Activated CD4-positive, alpha-beta T cell treated with anti-CD3 and anti-CD28 coated beads, Interleukin-2, amount 50 U/mL, for 48 hours (primary cell): ENCODE data around the gene GPD2.

Source experiments
- DNase-seq, 2 experiments: peaks; one replicate each; pipeline ENCODE4 v3.0.0-alpha.2; 2020

GPD2 gene

GRCh38 chr2:156435718-156436496 is at the start of gene GPD2:
Gene GPD2 (plus strand): TSS chr2:156436379. CDS start chr2:156476106, 39,727 bp downstream.
- DNase-seq, result peak; percentile 62 to 68

- DNase-seq, result no peak
Measured at GRCh38 chr2:156394033-156394741, 42.0 kb upstream of the GPD2 start.

GRCh38 chr2:156396126-156396525 is 40.1 kb upstream of the GPD2 start:
- DNase-seq, result no peak

GRCh38 chr2:156397229-156397628 is 39.0 kb upstream of the GPD2 start:
- DNase-seq, result no peak

- DNase-seq, result no peak
Measured at GRCh38 chr2:156398176-156398575, 38.0 kb upstream of the GPD2 start.

- peak in 1 of 2 experiments; percentile 3 for DNase-seq
Measured at GRCh38 chr2:156399224-156399949, 36.8 kb upstream of the GPD2 start.

- DNase-seq, result no peak
Measured at GRCh38 chr2:156399950-156400705, 36.1 kb upstream of the GPD2 start.

GRCh38 chr2:156400706-156401678 is 35.2 kb upstream of the GPD2 start:
- peak; percentile 75 to 79 for DNase-seq

DNA sequence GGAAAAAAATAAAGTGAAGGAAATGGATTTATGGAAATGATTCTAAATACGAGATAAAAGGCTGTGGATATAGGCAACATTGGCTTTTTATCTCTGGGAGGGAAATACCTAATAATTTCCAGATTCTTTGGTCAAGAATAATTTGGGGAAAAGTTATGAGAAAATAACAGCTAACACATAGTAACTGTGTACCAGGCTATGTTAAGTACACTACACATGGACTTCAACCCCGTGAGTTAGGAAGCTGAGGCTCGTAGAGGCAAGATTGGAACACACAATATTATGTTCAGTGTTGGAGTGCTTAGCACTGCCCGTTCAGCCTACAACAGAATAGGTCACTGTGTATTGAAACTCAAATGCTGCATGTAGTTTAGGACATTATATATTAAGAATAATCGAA is 34.3 kb upstream of the GPD2 start:
- DNase-seq, result no peak

GRCh38 chr2:156405586-156405985 is 30.6 kb upstream of the GPD2 start:
- DNase-seq, result no peak

DNA sequence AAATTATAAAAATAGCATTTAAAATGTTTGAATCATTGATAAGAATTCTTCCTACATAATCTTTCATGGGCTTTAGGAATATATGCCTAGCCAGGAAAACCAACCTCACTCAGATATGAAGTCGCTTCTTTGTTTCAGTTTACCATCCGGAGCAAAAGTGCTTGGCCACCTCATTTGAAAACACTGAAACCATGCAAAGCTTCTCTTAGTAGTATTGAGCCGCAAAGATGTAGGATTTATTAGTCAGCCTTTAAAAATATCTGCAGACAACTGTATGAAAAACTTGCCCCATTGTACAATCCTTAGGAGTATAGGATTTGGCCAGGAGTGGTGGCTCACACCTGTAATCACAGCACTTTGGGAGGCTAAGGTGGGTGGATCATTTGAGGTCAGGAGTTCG is 24.3 kb upstream of the GPD2 start:
- no peak for DNase-seq

DNA sequence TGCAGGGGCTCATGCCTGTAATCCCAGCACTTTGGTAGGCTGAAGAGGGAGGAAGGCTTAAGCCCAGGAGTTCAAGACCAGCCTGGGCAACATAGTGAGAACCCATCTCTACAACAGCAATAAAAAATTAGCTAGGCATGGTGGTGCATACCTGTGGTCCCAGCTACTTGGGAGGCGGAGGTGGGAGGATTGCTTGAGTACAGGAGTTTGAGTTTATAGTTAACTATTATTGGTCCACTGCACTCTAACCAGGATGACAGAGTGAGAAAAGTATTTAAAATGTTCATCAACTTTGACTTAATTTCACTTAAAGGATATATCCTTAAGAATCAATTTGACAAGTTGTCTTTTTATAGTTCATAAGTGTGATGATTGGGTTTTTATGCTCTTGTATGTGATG is 14.3 kb upstream of the GPD2 start:
- DNase-seq, result no peak

- DNase-seq, result no peak
Measured at GRCh38 chr2:156423674-156424282, 12.4 kb upstream of the GPD2 start.

DNA sequence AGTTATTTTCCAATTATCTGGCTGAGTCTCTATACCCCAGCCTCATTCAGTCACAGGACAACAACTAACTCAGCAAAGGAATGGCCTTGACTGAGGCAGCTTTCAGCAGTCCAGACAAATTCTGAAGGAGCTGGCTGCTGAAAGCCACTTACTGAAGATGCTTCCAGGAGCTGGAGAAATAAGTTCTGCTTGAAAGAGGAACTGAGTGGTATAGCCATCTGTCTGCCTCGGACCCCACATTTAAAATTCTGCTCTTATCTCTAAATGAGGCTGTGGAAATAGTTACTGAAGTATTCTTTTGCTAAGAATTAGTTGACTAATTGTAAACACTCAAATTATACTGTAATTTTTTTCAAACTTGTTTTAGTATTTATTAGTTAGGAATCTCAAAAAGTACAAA is 9.1 kb upstream of the GPD2 start:
- DNase-seq, result no peak

- DNase-seq, result no peak
Measured at GRCh38 chr2:156429211-156429610, 7.0 kb upstream of the GPD2 start.

- DNase-seq, result no peak
Measured at GRCh38 chr2:156430236-156430979, 5.8 kb upstream of the GPD2 start.

DNA sequence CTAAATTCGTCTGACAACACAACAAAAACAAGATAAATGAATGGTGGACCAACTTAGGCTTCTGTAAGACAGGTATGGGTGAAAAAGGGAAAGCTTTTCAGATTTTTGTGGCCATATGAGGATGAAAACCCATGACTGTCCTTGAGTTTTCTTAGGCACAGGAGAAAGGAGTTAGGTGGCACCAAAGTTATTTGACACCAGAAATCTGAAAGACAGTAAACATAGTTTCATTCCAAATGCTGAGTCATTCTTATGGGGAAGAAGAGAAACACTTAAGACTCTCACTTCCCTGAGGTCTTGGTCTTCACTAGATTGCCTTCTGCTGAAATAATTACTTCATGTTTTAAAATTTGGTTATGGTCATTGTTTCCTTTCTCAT is 5.2 kb upstream of the GPD2 start:
- no peak for DNase-seq

DNA sequence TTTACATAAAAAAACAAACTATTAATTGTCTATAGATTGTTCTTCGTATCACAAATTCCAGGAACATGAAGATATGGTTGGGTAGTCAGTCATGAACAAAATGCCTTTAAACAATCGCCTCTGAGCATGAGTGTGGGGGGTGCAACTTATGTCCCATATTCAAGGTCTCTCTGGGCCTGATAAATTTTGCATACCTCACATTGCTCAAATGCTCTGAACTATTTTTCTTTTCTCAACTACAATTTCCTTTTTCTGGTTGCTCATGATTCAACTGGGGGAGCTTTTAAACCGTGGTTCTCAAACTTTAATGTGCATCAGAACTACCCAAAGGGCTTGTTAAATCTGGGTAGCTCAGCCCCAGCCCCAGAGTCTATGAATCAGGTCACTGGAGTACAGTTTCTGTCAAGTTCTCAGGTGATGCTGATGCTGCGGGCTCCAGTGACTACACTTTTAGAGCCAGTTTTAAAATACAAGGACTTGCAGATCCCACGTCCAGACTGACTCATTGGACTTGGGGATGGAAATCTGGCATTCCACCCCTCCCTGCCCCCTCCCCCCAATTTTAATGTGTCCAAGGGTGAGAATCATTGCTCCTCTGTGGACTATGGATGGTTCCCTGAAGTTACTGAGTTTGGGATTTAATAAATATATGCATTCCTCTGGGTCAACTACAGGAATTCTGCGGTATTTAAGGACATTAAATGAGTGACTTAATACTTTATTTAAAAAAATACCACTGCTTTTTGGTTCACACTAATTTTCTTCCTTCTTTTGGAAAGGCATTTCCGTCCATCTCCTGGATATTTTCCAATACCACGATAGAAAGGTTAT is 1.5 kb upstream of the GPD2 start:
- DNase-seq, result no peak

- DNase-seq, result no peak
Measured at GRCh38 chr2:156435396-156435717, 822 bp upstream of the GPD2 start.
